Adrenal gland (tissue), 5 donors: ENCODE measurements around the gene COL5A1.

Experiments used
- POLR2A ChIP-seq, 2 donors: fragments of 450-650 bp; IDR thresholded peaks; one replicate each; pipeline ENCODE4 v1.6.1; 2017; ENCODE audit warnings: antibody characterized with exemption in 2 of 2, mild to moderate bottlenecking in 2 of 2, moderate library complexity in 1 of 2
- TF ChIP-seq, protein P1 (sequence below), 6 experiments: fragments of 450-650 bp in 4 of 6; fragments of 200-600 bp in 2 of 6; sonication (generic) in 1 of 6; IDR thresholded peaks; 1 replicate in 5 of 6; 2 replicates in 1 of 6; pipeline versions ENCODE4 v1.5.1 to v1.8.0; 2016 to 2021; ENCODE audit warnings: antibody characterized with exemption in 6 of 6, mild to moderate bottlenecking in 2 of 6, moderate library complexity in 1 of 6
- donor health status: DM: no; HTN: no; CAD: no.

DNA sequence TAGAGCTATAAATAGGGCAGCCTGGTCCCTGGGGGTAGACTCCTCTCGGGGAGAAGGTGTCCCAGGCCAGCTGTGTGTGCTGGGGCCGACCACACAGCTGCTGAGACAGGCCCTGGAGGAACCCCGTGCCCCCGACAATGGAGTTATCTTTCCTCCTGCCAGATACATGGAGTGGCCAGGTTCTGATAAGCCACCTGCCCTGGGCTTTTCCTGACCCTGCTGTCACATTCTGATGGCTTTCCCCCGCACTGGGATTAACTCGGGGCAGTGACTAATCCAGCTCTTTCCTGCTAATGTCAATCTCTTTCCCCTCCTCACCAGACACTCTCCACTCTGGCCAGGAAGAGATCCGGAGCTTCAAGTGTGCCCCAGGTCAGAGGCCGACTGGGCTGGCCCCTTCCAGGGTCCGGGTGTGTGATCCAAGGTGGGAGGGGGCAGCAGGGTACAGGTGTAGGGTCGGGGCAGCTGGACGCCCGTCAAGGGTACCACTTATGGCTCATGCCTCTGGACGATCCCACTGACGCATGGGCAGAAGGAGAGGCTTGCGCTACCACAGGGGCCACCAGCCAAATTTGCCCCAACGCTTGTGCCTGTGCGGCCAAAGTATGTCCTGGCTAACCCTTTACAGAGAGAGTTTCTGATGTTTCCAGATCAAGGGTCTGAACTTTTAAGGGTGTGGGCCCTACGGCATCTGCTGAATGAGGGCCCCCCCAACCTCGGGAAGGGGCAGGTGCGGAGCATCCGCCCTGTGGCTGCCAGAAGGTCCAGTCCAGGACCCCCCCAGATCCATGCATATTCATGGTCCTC lies 20.6 kb upstream of the COL5A1 start:
- TF ChIP-seq, protein P1, sequence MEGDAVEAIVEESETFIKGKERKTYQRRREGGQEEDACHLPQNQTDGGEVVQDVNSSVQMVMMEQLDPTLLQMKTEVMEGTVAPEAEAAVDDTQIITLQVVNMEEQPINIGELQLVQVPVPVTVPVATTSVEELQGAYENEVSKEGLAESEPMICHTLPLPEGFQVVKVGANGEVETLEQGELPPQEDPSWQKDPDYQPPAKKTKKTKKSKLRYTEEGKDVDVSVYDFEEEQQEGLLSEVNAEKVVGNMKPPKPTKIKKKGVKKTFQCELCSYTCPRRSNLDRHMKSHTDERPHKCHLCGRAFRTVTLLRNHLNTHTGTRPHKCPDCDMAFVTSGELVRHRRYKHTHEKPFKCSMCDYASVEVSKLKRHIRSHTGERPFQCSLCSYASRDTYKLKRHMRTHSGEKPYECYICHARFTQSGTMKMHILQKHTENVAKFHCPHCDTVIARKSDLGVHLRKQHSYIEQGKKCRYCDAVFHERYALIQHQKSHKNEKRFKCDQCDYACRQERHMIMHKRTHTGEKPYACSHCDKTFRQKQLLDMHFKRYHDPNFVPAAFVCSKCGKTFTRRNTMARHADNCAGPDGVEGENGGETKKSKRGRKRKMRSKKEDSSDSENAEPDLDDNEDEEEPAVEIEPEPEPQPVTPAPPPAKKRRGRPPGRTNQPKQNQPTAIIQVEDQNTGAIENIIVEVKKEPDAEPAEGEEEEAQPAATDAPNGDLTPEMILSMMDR (IDR thresholded peaks at IDR 0.05): no peak
- no peak for TF ChIP-seq POLR2A (IDR thresholded peaks at IDR 0.05)
